Endothelial cell (in vitro differentiated cells): Measurements from ENCODE around the gene ITPR2. TPM values are rescaled to one million over a fixed set of nuclear protein-coding genes. Genes with fewer than 3 reads are reported as not detected.

Experiments
- DNase-seq: peaks from one replicate; pipeline ENCODE4 v3.0.0; 2021; ENCODE audit warnings: low spot score
- H3K27ac Mint-ChIP-seq: one replicate; pipeline ENCODE4 v1.8.0; 2021; ENCODE audit warnings: mixed read lengths, inconsistent platforms; ENCODE audit not compliant: unreplicated experiment
- H3K27me3 Mint-ChIP-seq: one replicate; pipeline ENCODE4 v1.8.0; 2021; ENCODE audit warnings: mild to moderate bottlenecking, moderate library complexity, mixed read lengths, inconsistent platforms; ENCODE audit not compliant: unreplicated experiment
- H3K36me3 Mint-ChIP-seq: one replicate; pipeline ENCODE4 v1.8.0; 2021; ENCODE audit warnings: mild to moderate bottlenecking, low read depth, mixed read lengths, inconsistent platforms; ENCODE audit not compliant: unreplicated experiment
- H3K4me1 Mint-ChIP-seq: one replicate; pipeline ENCODE4 v1.8.0; 2021; ENCODE audit warnings: mild to moderate bottlenecking, mixed read lengths, inconsistent platforms; ENCODE audit not compliant: unreplicated experiment
- H3K4me3 Mint-ChIP-seq: one replicate; pipeline ENCODE4 v1.8.0; 2021; ENCODE audit warnings: mild to moderate bottlenecking, mixed read lengths, inconsistent platforms; ENCODE audit not compliant: unreplicated experiment
- H3K9me3 Mint-ChIP-seq: one replicate; pipeline ENCODE4 v1.8.0; 2021; ENCODE audit warnings: mixed read lengths, inconsistent platforms; ENCODE audit not compliant: unreplicated experiment
- total RNA-seq: library from RNA; stranded (reverse); fragmentation: NEBNext Ultra II Directional; extraction: Animal tissue kit (Norgen Biotek cat#: 25700); gene quantifications from one replicate; pipeline ENCODE4 v1.2.1, GENCODE V29; 2021; ENCODE audit not compliant: unreplicated experiment
- TF ChIP-seq, protein P1 (sequence below): fragments of 200-600 bp; sonication (generic); IDR thresholded peaks from one replicate; pipeline ENCODE4 v1.5.0; 2021; ENCODE audit warnings: antibody characterized with exemption; ENCODE audit not compliant: unreplicated experiment

Gene ITPR2
- total RNA-seq, 1 donor from 2014 or later, result 33.8 TPM

DNA sequence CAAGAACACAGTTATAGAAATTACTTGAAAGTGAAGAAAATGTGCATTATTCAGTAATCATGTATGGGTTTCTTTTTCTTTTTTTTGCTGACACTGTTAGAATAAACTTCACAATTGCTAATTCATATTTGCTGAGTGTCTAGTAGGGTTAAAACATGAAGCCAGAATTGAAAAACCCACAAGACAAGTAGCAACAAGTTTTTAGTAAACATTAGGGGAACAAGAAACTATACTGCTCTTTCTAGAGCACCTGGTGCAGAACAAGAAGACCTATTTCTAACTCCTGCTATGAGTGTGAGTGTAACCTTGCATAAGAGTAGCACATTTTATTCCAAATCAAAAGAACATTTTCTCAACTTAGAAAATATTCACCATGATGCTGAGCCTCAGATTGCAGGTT, 83.2 kb downstream of the ITPR2 start:
- H3K9me3 Mint-ChIP-seq, result no peaks in the 10 kb centered on the region
- H3K36me3 Mint-ChIP-seq, result peaks cover 14% of the 10 kb centered on the region
- no peak for DNase-seq
- H3K4me3 Mint-ChIP-seq, result no peak overlapping the region
- H3K27ac Mint-ChIP-seq, result no peak overlapping the region
- H3K27me3 Mint-ChIP-seq, result peaks cover 4% of the 10 kb centered on the region
- H3K4me1 Mint-ChIP-seq, result peaks cover 32% of the 10 kb centered on the region
- TF ChIP-seq, protein P1, sequence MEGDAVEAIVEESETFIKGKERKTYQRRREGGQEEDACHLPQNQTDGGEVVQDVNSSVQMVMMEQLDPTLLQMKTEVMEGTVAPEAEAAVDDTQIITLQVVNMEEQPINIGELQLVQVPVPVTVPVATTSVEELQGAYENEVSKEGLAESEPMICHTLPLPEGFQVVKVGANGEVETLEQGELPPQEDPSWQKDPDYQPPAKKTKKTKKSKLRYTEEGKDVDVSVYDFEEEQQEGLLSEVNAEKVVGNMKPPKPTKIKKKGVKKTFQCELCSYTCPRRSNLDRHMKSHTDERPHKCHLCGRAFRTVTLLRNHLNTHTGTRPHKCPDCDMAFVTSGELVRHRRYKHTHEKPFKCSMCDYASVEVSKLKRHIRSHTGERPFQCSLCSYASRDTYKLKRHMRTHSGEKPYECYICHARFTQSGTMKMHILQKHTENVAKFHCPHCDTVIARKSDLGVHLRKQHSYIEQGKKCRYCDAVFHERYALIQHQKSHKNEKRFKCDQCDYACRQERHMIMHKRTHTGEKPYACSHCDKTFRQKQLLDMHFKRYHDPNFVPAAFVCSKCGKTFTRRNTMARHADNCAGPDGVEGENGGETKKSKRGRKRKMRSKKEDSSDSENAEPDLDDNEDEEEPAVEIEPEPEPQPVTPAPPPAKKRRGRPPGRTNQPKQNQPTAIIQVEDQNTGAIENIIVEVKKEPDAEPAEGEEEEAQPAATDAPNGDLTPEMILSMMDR, result no peak

DNA sequence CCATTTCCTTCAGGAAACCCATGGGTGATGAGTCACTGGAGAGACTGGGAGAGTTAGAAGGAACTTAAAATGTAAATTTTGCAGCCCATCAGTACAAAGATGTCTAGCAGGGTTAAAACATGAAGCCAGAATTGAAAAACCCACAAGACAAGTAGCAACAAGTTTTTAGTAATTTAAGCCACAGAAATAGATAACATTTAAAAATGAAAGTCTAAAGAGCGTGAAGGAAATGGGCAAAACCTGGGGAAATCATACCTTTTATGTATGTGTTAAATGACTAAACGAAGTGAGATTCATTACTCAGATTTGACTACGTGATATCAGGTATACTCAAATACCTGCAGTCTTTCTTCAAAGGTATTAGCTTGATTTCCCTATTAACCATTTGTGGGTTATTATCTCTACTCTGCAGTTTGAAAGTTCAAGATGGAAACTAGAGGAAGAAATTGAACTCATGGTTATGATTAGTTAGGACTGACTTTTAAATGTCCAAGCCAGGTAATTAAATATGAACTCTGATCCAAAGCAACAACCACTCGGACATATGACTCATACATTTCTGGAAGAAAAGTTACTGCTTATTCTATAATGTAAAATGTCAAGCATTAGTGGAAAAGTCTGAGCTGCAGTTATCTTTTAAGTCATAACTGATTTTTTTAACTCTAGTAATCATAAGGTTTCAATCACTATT, 84.1 kb downstream of the ITPR2 start:
- no peak for DNase-seq
- TF ChIP-seq, protein P1, result no peak
- no peaks in the 10 kb centered on the region for H3K9me3 Mint-ChIP-seq
- H3K4me1 Mint-ChIP-seq, result peaks cover 36% of the 10 kb centered on the region
- H3K36me3 Mint-ChIP-seq, result peaks cover 16% of the 10 kb centered on the region
- no peak overlapping the region for H3K27ac Mint-ChIP-seq
- H3K4me3 Mint-ChIP-seq, result no peak overlapping the region
- peaks cover 4% of the 10 kb centered on the region for H3K27me3 Mint-ChIP-seq

DNA sequence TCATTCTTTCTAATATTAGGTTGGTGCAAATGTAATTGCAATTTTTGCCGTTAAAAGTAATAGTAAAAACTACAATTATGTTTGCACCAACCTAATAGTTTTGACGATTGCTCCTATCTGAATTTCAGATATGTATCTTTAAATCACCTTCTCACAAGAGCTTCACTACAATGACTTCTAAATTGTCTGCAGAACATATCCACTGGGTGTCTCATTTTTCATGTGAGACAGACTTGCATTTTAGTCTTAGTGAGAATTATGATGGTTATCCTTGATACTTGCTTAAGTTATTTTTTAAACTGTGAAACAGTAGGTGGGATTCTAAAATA, 84.6 kb downstream of the ITPR2 start:
- Mint-ChIP-seq H3K27ac (no peak overlapping the region), H3K4me3 (no peak overlapping the region), H3K4me1 (peaks cover 36% of the 10 kb centered on the region), H3K9me3 (no peaks in the 10 kb centered on the region), H3K27me3 (peaks cover 4% of the 10 kb centered on the region), H3K36me3 (peaks cover 13% of the 10 kb centered on the region)
- DNase-seq, result no peak
- TF ChIP-seq, protein P1, result no peak

DNA sequence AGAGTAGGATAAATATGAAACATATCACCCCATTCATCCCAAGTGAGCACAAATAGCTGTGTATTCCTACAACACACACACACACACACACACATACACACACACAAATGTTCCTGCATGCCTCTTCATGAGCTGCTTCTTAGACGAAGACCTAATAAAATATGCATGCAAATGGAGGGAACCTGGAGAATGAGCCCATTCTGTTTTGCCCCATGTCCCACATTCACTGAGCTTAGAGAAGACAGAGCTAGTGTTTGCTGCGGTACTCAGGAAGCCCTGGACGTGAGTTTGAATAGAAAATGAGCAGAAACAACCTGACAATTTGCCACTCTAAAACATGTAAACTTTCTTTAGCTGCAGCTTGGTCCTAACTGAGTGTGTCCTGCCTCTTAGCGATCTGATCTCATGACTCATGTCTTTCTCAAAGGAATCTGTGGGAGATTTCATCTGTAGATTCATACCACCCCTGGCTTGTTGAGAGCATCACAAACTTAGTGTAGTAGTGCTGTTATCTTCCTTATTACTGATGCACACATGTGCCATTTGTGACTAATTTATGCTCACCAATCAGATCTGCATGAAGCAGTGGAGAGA, 86.8 kb downstream of the ITPR2 start:
- no peaks in the 10 kb centered on the region for H3K9me3 Mint-ChIP-seq

More for the DNA sequence above, 86.8 kb downstream of the ITPR2 start:
- Mint-ChIP-seq H3K4me3 (no peak overlapping the region), H3K4me1 (peaks cover 46% of the 10 kb centered on the region), H3K36me3 (peaks cover 8% of the 10 kb centered on the region), H3K27ac (peak overlapping the region; percentile 33), H3K27me3 (peaks cover 5% of the 10 kb centered on the region)
- no peak for DNase-seq
- TF ChIP-seq, protein P1, result no peak
